GM18498 (cell line): ENCODE data around the gene MTRR.
A peak's percentile ranks its signal among the peaks of the same experiment; 100 is the strongest.

Source experiments
- ATAC-seq: cut with Tn5 transposase; IDR thresholded peaks from one replicate; pipeline ENCODE4 v1.9.1; 2021; ENCODE audit warnings: mild to moderate bottlenecking, moderate library complexity; ENCODE audit not compliant: unreplicated experiment

Gene MTRR

GRCh38 chr5:7868773-7869473 is at the start of gene MTRR, which contains the start of gene FASTKD3:
Gene MTRR, plus strand, starts transcription at chr5:7869148. Its CDS starts 1,647 bp downstream, at chr5:7870795.
Gene FASTKD3, minus strand, starts transcription at chr5:7869031. Its CDS starts 948 bp downstream, at chr5:7868083.
- peak; percentile 97 for ATAC-seq

- ATAC-seq = no peak
Observed at GRCh38 chr5:7822449-7822848, 46.5 kb upstream of the MTRR start.

- no peak for ATAC-seq
Observed at GRCh38 chr5:7823594-7823993, 45.4 kb upstream of the MTRR start.

GRCh38 chr5:7824995-7825394 is 44.0 kb upstream of the MTRR start:
- no peak for ATAC-seq

- no peak for ATAC-seq
Observed at GRCh38 chr5:7825630-7826029, 43.3 kb upstream of the MTRR start.

- ATAC-seq = no peak
Observed at GRCh38 chr5:7827610-7828009, 41.3 kb upstream of the MTRR start.

- ATAC-seq = no peak
Observed at GRCh38 chr5:7828269-7828668, 40.7 kb upstream of the MTRR start.

- ATAC-seq = no peak
Observed at GRCh38 chr5:7834982-7835381, 34.0 kb upstream of the MTRR start.

- no peak for ATAC-seq
Observed at GRCh38 chr5:7837403-7837802, 31.5 kb upstream of the MTRR start.

GRCh38 chr5:7842531-7842930 is 26.4 kb upstream of the MTRR start:
- no peak for ATAC-seq

- no peak for ATAC-seq
Observed at GRCh38 chr5:7844901-7845300, 24.0 kb upstream of the MTRR start.

GRCh38 chr5:7845557-7845956 is 23.4 kb upstream of the MTRR start:
- ATAC-seq = no peak

- ATAC-seq = no peak
Observed at GRCh38 chr5:7846327-7846726, 22.6 kb upstream of the MTRR start.

GRCh38 chr5:7848296-7848695 is 20.7 kb upstream of the MTRR start:
- no peak for ATAC-seq

- no peak for ATAC-seq
Observed at GRCh38 chr5:7849681-7850394, 19.1 kb upstream of the MTRR start.

- no peak for ATAC-seq
Observed at GRCh38 chr5:7850395-7851239, 18.3 kb upstream of the MTRR start, which contains the start of gene CFAP90. Gene CFAP90, minus strand, starts transcription at chr5:7851133. Its CDS starts 112 bp downstream, at chr5:7851021.

- no peak for ATAC-seq
Observed at GRCh38 chr5:7851240-7851592, 17.7 kb upstream of the MTRR start.

GRCh38 chr5:7851617-7852289 is 17.2 kb upstream of the MTRR start:
- ATAC-seq = no peak

- ATAC-seq = no peak
Observed at GRCh38 chr5:7852542-7852941, 16.4 kb upstream of the MTRR start.

- no peak for ATAC-seq
Observed at GRCh38 chr5:7852988-7853387, 16.0 kb upstream of the MTRR start.

GRCh38 chr5:7855611-7856010 is 13.3 kb upstream of the MTRR start:
- ATAC-seq = no peak
